K562 (cell line): ENCODE results near the gene IL4I1. TPM values are rescaled to one million over a fixed set of nuclear protein-coding genes. Genes with fewer than 3 reads are reported as not detected.

Source experiments
- ATAC-seq: fragments of 200-7000 bp; cut with Tn5 transposase; 3 replicates; pipeline ENCODE4 v1.9.1; 2020; ENCODE audit warnings: moderate library complexity
- BruUV-seq: library from RNA; stranded (reverse); fragments of 400-500 nt; replicated peaks from 2 replicates; lab custom pipeline; 2021; lab: Mats Ljungman, UMichigan
- CTCF ChIA-PET: fragments of 300-600 bp; formaldehyde crosslinking; extraction: SDS; loops from one replicate; lab custom pipeline; 2021; ENCODE audit warnings: low intra/inter-chr PET ratio; lab: Yijun Ruan, JAX
- POLR2A ChIA-PET: fragments of 300-600, 350-650 bp; sonication (Branson Sonifier 250); formaldehyde crosslinking; extraction: SDS; loops from one replicate; lab custom pipeline; 2021; ENCODE audit warnings: antibody characterized with exemption, inconsistent platforms; lab: Yijun Ruan, JAX
- DNase-seq, 4 experiments: peaks; one replicate each; pipeline versions ENCODE4 v3.0.0 to v3.0.0-alpha.2; 2011 to 2018; ENCODE audit warnings: low spot score in 3 of 4, mixed read lengths in 3 of 4; ENCODE audit errors: extremely low read depth in 1 of 4
- FAIRE-seq: peaks from 2 replicates; lab custom pipeline; 2011; peaks lifted over from hg19 to GRCh38; lab: Jason Lieb, UNC
- H2AFZ ChIP-seq: 2 replicates; pipeline ENCODE4 v1.6.0; 2011; ENCODE audit warnings: low read depth, low read length, control low read depth, inconsistent platforms
- H3K27ac ChIP-seq: fragments of 200-600 bp; 3 replicates; pipeline ENCODE4 v1.8.0; 2011; ENCODE audit warnings: low read depth, mild to moderate bottlenecking, control low read depth, inconsistent platforms, low read length, moderate library complexity, mixed read lengths; ENCODE audit errors: extremely low read depth
- H3K27me3 ChIP-seq, 2 experiments: fragments of 300-600 bp in 1 of 2; 2 replicates in 1 of 2; 3 replicates in 1 of 2; pipeline versions ENCODE4 v1.6.0 to v1.8.0; 2011; ENCODE audit warnings: inconsistent platforms in 2 of 2, low read length in 2 of 2, mild to moderate bottlenecking in 1 of 2, mixed read lengths in 1 of 2, moderate library complexity in 1 of 2; ENCODE audit not compliant: control insufficient read depth in 2 of 2, insufficient read depth in 2 of 2
- H3K36me3 ChIP-seq: fragments of 300-600 bp; 3 replicates; pipeline ENCODE4 v1.8.0; 2011; ENCODE audit warnings: mild to moderate bottlenecking, low read length, inconsistent platforms; ENCODE audit not compliant: control insufficient read depth, insufficient read depth
- H3K4me1 ChIP-seq, 2 experiments: fragments of 200-600 bp in 1 of 2; replicated peaks in 1 of 2; 2 replicates in 1 of 2; 3 replicates in 1 of 2; pipeline versions ENCODE4 v1.5.1 to v1.8.0; 2011; ENCODE audit warnings: inconsistent platforms in 2 of 2, low read length in 2 of 2, mild to moderate bottlenecking in 1 of 2, mixed read lengths in 1 of 2, moderate library complexity in 1 of 2; ENCODE audit not compliant: control insufficient read depth in 2 of 2, insufficient read depth in 2 of 2
- H3K4me2 ChIP-seq: 2 replicates; pipeline ENCODE4 v1.6.1; 2011; ENCODE audit warnings: low read length, control low read depth, inconsistent platforms, mixed read lengths; ENCODE audit not compliant: insufficient read depth
- H3K4me3 ChIP-seq: fragments of 200-600 bp; sonication (generic), shearing (Covaris generic); 2 replicates; pipeline ENCODE4 v1.5.1; 2016; ENCODE audit warnings: control low read depth, inconsistent platforms
- H3K79me2 ChIP-seq: fragments of 200-600 bp; 3 replicates; pipeline ENCODE4 v1.8.0; 2011; ENCODE audit warnings: low read length, inconsistent platforms; ENCODE audit not compliant: control insufficient read depth, insufficient read depth
- H3K9ac ChIP-seq, 2 experiments: 2 replicates each; pipeline versions ENCODE4 v1.6.0 to v1.6.1; 2011; ENCODE audit warnings: low read depth in 2 of 2, low read length in 2 of 2, control low read depth in 1 of 2, inconsistent platforms in 1 of 2, mild to moderate bottlenecking in 1 of 2, mixed read lengths in 1 of 2; ENCODE audit not compliant: insufficient read depth in 1 of 2
- H3K9me1 ChIP-seq: one replicate; pipeline ENCODE4 v1.6.0; 2011; ENCODE audit warnings: inconsistent platforms, mild to moderate bottlenecking, low read length, moderate library complexity; ENCODE audit not compliant: control insufficient read depth, insufficient read depth
- H3K9me3 ChIP-seq: replicated peaks from 2 replicates; pipeline ENCODE4 v1.5.1; 2011; ENCODE audit warnings: low read depth, low read length, inconsistent platforms; ENCODE audit not compliant: control insufficient read depth, insufficient read depth
- H4K20me1 ChIP-seq: replicated peaks from 2 replicates; pipeline ENCODE4 v1.6.1; 2011; ENCODE audit warnings: low read length, inconsistent platforms, mixed read lengths; ENCODE audit not compliant: control insufficient read depth, insufficient read depth
- CBFA2T3 ChIP-seq: fragments of 450-650 bp; IDR thresholded peaks from 2 replicates; pipeline ENCODE4 v1.6.1; 2017
- HNRNPL ChIP-seq: fragments of 200-400 bp; formaldehyde crosslinking; IDR thresholded peaks from 2 replicates; pipeline ENCODE4 v1.6.1; 2017; ENCODE audit warnings: low read depth, mild to moderate bottlenecking, low read length
- PYGO2 ChIP-seq: fragments of 450-650 bp; IDR thresholded peaks from 2 replicates; pipeline ENCODE4 v1.6.1; 2016; ENCODE audit warnings: mild to moderate bottlenecking, missing genetic modification characterization, moderate library complexity, missing compliant biosample characterization
- RBFOX2 ChIP-seq: fragments of 200-400 bp; formaldehyde crosslinking; IDR thresholded peaks from 2 replicates; pipeline ENCODE4 v1.6.1; 2017; ENCODE audit warnings: low read depth, mild to moderate bottlenecking, low read length, moderate library complexity
- WGBS: fragments of 100-300 bp; shearing (Covaris generic); methylation state at CpG from one replicate; pipeline ENCODE4 v1.1.6; 2016; ENCODE audit warnings: low coverage, mixed read lengths; ENCODE audit not compliant: insufficient coverage; ENCODE audit errors: missing lambda C conversion rate; 5-methylcytosine and 5-hydroxymethylcytosine counted together
- in situ Hi-C: fragments of 300-500 bp; cut with MboI; formaldehyde crosslinking; loops from 4 replicates; pipeline ENCODE4 v1.15.0; 2018; ENCODE audit warnings: inconsistent platforms, mixed read lengths
- intact Hi-C: fragments of 100-400 bp; cut with micrococcal nuclease; formaldehyde crosslinking; loops from 2 replicates; pipeline ENCODE4 v1.14.2; 2022
- polyA plus RNA-seq, 8 experiments: library from polyadenylated mRNA; depleted of rRNA in 4 of 8; stranded (reverse) in 5 of 8; unstranded in 3 of 8; fragments of >200 nt; fragmentation: Nextera tagmentation in 2 of 8; fragmentation: Illumina TruSeq in 1 of 8; extraction: Ambion mirVana in 2 of 8; extraction: Trizol in 1 of 8; gene quantifications; 2 replicates each; pipeline versions ENCODE4 v1.2.1 to v1.2.3, GENCODE V29; 2011 to 2014; ENCODE audit warnings: inconsistent platforms in 1 of 8, missing spikeins in 1 of 8
- total RNA-seq, 7 experiments: library from RNA; depleted of rRNA in 6 of 7; stranded (reverse); fragments of >200 nt in 6 of 7; fragmentation: Illumina TruSeq in 2 of 7; extraction: Trizol in 2 of 7; gene quantifications; 2 replicates each; pipeline versions ENCODE4 v1.2.1 to v1.2.3, GENCODE V29; 2011 to 2021; ENCODE audit warnings: low replicate concordance in 1 of 7

The IL4I1 gene
- total and polyA plus RNA-seq, 9 of the 15 experiments (the other 6 are each of a cell fraction or from before 2014, with no cell fraction given): 0.06 to 0.95 (median 0.43) TPM; not detected in 2

DNA sequence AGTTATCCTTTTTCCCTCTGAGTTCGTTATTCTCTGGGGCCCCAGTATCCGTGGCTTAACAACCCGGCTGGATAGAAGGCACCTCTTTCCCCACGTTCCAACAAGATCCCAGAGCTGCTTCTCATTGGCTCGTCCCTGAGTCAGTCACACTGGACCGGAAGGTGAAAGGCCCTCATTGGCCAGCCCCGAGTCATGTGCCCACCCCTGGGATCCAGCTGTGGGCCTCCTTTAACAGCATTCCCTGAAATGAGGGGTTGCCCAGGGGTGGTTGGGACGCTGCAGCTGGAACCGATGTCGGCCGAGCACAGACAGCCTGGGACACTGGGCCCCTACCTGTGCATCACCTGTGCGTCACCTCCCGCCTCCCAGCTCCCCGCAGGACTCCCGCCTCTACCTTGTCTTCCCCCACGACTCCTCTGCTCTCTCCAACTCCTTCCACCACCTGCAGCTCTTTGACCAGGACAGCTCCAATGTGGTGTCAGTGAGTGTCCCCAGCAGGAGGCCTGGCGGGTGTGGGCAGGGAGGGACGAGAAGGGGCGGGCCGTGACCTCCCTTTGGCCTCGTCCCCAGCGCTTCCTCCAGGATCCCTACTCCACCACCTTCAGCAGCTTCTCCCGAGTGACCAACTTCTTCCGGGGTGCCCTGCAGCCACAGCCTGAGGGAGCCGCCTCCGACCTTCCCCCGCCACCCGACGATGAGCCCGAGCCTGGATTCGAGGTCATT is 14.9 kb downstream of the IL4I1 start (continued):
- TF ChIP-seq PYGO2 (tag): no peak

- FAIRE-seq (no peak), ATAC-seq (no peak)
- Histone ChIP-seq H3K4me1 (peaks cover 6 to 57% of the 10 kb centered on the region in 2 experiments; a peak in 3 of 5 replicates), H3K9ac (peak overlapping the region in 1 of 2 experiments; percentile 52; a peak in 2 of 4 replicates), H3K9me3 (no peaks in the 10 kb centered on the region), H2AFZ (no peak overlapping the region), H3K4me3 (no peak overlapping the region), H3K27me3 (no peaks in the 10 kb centered on the region), H3K4me2 (no peak overlapping the region), H3K27ac (no peak overlapping the region), H4K20me1 (no peaks in the 10 kb centered on the region), H3K36me3 (peaks cover 55% of the 10 kb centered on the region), H3K79me2 (peaks cover 6% of the 10 kb centered on the region), H3K9me1 (no peaks in the 10 kb centered on the region)
- in situ Hi-C loops: no loop called here
- 94% methylated on average over 17 of the region's 17 CpGs for WGBS
- ChIA-PET POLR2A (interaction anchor here (0.6 to 0.7 kb wide), 2 partner anchors 42 to 287 kb away, joined by 3 read pairs; no protein-coding TSS in a partner anchor), CTCF (no interaction called here)
- BruUV-seq: no TSS peak
- TF ChIP-seq CBFA2T3 (0 out of 2 replicates have a peak, but pooled peaks have one; percentile 4), RBFOX2 (0 out of 2 replicates have a peak, but pooled peaks have one; percentile 16), HNRNPL (no peak)
- TF ChIP-seq, all 486 proteins: peak for 2
- DNase-seq: no peak
- intact Hi-C loops: no loop called here
Observed at GRCh38 chr19:49881186-49881585, 15.5 kb downstream of the IL4I1 start.
